H9 (cell line): ENCODE results near the gene XRN2. TPM values are rescaled to one million over a fixed set of nuclear protein-coding genes. Genes with fewer than 3 reads are reported as not detected.

Source experiments
- DNase-seq: peaks from one replicate; pipeline ENCODE4 v3.0.0-alpha.2; 2017
- H2AFZ ChIP-seq: one replicate; pipeline ENCODE4 v1.6.1; 2013; ENCODE audit warnings: mild to moderate bottlenecking, low read length, control low read depth, moderate library complexity
- H2AK5ac ChIP-seq: 2 replicates; pipeline ENCODE4 v1.6.1; 2013; ENCODE audit warnings: low read length, control low read depth, mixed read lengths; ENCODE audit not compliant: insufficient read length
- H2BK120ac ChIP-seq: one replicate; pipeline ENCODE4 v1.6.1; 2013; ENCODE audit warnings: low read depth, mild to moderate bottlenecking, low read length, control low read depth, inconsistent platforms; ENCODE audit not compliant: poor library complexity, severe bottlenecking
- H2BK12ac ChIP-seq: 2 replicates; pipeline ENCODE4 v1.6.1; 2013; ENCODE audit warnings: low read length, control low read depth, mixed read lengths, low read depth; ENCODE audit not compliant: insufficient read length
- H2BK15ac ChIP-seq: 2 replicates; pipeline ENCODE4 v1.6.1; 2013; ENCODE audit warnings: low read depth, low read length, control low read depth
- H2BK20ac ChIP-seq: one replicate; pipeline ENCODE4 v1.6.1; 2013; ENCODE audit warnings: low read depth, mild to moderate bottlenecking, low read length, control low read depth, inconsistent platforms; ENCODE audit not compliant: poor library complexity, severe bottlenecking
- H2BK5ac ChIP-seq: 2 replicates; pipeline ENCODE4 v1.6.1; 2013; ENCODE audit warnings: low read length, control low read depth, mixed read lengths; ENCODE audit not compliant: insufficient read length
- H3K14ac ChIP-seq: 2 replicates; pipeline ENCODE4 v1.6.1; 2013; ENCODE audit warnings: low read length, control low read depth; ENCODE audit not compliant: insufficient read depth
- H3K18ac ChIP-seq: 2 replicates; pipeline ENCODE4 v1.6.1; 2013; ENCODE audit warnings: low read depth, mild to moderate bottlenecking, mixed read lengths, low read length, control low read depth; ENCODE audit not compliant: insufficient read length
- H3K23ac ChIP-seq: 2 replicates; pipeline ENCODE4 v1.6.1; 2013; ENCODE audit warnings: low read length, control low read depth, mixed read lengths, low read depth; ENCODE audit not compliant: insufficient read length
- H3K23me2 ChIP-seq: 2 replicates; pipeline ENCODE4 v1.6.1; 2013; ENCODE audit warnings: low read depth, mild to moderate bottlenecking, mixed read lengths, low read length, control low read depth; ENCODE audit not compliant: insufficient read length, poor library complexity, severe bottlenecking
- H3K27ac ChIP-seq: 2 replicates; pipeline ENCODE4 v1.5.1; 2013; ENCODE audit warnings: low read length, control low read depth, mixed read lengths, low read depth; ENCODE audit not compliant: insufficient read length
- H3K27me3 ChIP-seq: 2 replicates; pipeline ENCODE4 v1.6.1; 2013; ENCODE audit warnings: low read length, control low read depth, inconsistent platforms; ENCODE audit not compliant: insufficient read depth
- H3K4ac ChIP-seq: 2 replicates; pipeline ENCODE4 v1.6.1; 2013; ENCODE audit warnings: low read depth, mild to moderate bottlenecking, control low read depth, inconsistent platforms, low read length, moderate library complexity
- H3K4me1 ChIP-seq: 2 replicates; pipeline ENCODE4 v1.6.1; 2013; ENCODE audit warnings: low read length, control low read depth, inconsistent platforms; ENCODE audit not compliant: insufficient read depth
- H3K4me2 ChIP-seq: 2 replicates; pipeline ENCODE4 v1.6.1; 2013; ENCODE audit warnings: low read length, control low read depth, mixed read lengths; ENCODE audit not compliant: insufficient read length, insufficient read depth
- H3K56ac ChIP-seq: 2 replicates; pipeline ENCODE4 v1.6.1; 2013; ENCODE audit warnings: low read depth, mild to moderate bottlenecking, mixed read lengths, low read length, control low read depth; ENCODE audit not compliant: insufficient read length
- H3K79me1 ChIP-seq: 2 replicates; pipeline ENCODE4 v1.6.1; 2013; ENCODE audit warnings: low read depth, mild to moderate bottlenecking, moderate library complexity, low read length, control low read depth, inconsistent platforms; ENCODE audit not compliant: insufficient read depth, poor library complexity, severe bottlenecking
- H3K79me2 ChIP-seq: 2 replicates; pipeline ENCODE4 v1.6.1; 2013; ENCODE audit warnings: low read length, control low read depth, inconsistent platforms; ENCODE audit not compliant: insufficient read depth
- H3K9ac ChIP-seq: 2 replicates; pipeline ENCODE4 v1.6.1; 2013; ENCODE audit warnings: low read length, control low read depth, mixed read lengths; ENCODE audit not compliant: insufficient read length; ENCODE audit errors: extremely low read depth
- H3K9me3 ChIP-seq: one replicate; pipeline ENCODE4 v1.6.1; 2013; ENCODE audit warnings: low read depth, low read length, inconsistent platforms; ENCODE audit not compliant: control insufficient read depth
- H3T11ph ChIP-seq: one replicate; pipeline ENCODE4 v1.6.1; 2013; ENCODE audit warnings: mild to moderate bottlenecking, low read length, control low read depth, inconsistent platforms
- H4K20me1 ChIP-seq: one replicate; pipeline ENCODE4 v1.6.1; 2013; ENCODE audit not compliant: control insufficient read depth, insufficient read length, insufficient read depth
- H4K5ac ChIP-seq: 2 replicates; pipeline ENCODE4 v1.6.1; 2013; ENCODE audit warnings: low read depth, mild to moderate bottlenecking, mixed read lengths, low read length, control low read depth; ENCODE audit not compliant: insufficient read length
- H4K8ac ChIP-seq: replicated peaks from 2 replicates; pipeline ENCODE4 v1.6.1; 2013; ENCODE audit warnings: low read length, control low read depth, mixed read lengths, low read depth; ENCODE audit not compliant: insufficient read length
- H4K91ac ChIP-seq: 2 replicates; pipeline ENCODE4 v1.6.1; 2013; ENCODE audit warnings: low read depth, mild to moderate bottlenecking, moderate library complexity, mixed read lengths, low read length, control low read depth; ENCODE audit not compliant: insufficient read length
- H3K27ac Mint-ChIP-seq, 3 experiments: 2 replicates in 2 of 3; 3 replicates in 1 of 3; pipeline ENCODE4 v1.8.0; 2020 to 2021; ENCODE audit warnings: mixed read lengths in 3 of 3, mild to moderate bottlenecking in 1 of 3, moderate library complexity in 1 of 3
- H3K27me3 Mint-ChIP-seq: 2 replicates; pipeline ENCODE4 v1.8.0; 2021; ENCODE audit warnings: low read depth, mild to moderate bottlenecking, moderate library complexity, mixed read lengths
- H3K36me3 Mint-ChIP-seq, 3 experiments: 2 replicates in 2 of 3; 3 replicates in 1 of 3; pipeline ENCODE4 v1.8.0; 2020 to 2021; ENCODE audit warnings: low read depth in 3 of 3, mixed read lengths in 3 of 3; ENCODE audit not compliant: insufficient read depth in 1 of 3
- H3K4me1 Mint-ChIP-seq, 2 experiments: 2 replicates each; pipeline ENCODE4 v1.8.0; 2020; ENCODE audit warnings: mixed read lengths in 2 of 2
- H3K4me3 Mint-ChIP-seq, 2 experiments: 2 replicates in 1 of 2; 3 replicates in 1 of 2; pipeline ENCODE4 v1.8.0; 2020 to 2021; ENCODE audit warnings: mild to moderate bottlenecking in 2 of 2, mixed read lengths in 2 of 2, moderate library complexity in 1 of 2
- H3K9me3 Mint-ChIP-seq, 2 experiments: 2 replicates in 1 of 2; 3 replicates in 1 of 2; pipeline ENCODE4 v1.8.0; 2020; ENCODE audit warnings: mild to moderate bottlenecking in 2 of 2, mixed read lengths in 2 of 2, moderate library complexity in 1 of 2
- CTCF ChIP-seq: fragments of 200-600 bp; sonication (generic); conservative IDR thresholded peaks from 3 replicates; pipeline ENCODE4 v1.8.0; 2021; ENCODE audit warnings: antibody characterized with exemption, mild to moderate bottlenecking
- WGBS: extraction: QIAGEN DNeasy Blood & Tissue Kit; methylation state at CpG from one replicate; pipeline ENCODE4 v1.1.7; 2013; ENCODE audit warnings: missing lambda C conversion rate, low lambda C conversion rate, mixed read lengths; ENCODE audit not compliant: insufficient read length; ENCODE audit errors: extremely low coverage; 5-methylcytosine and 5-hydroxymethylcytosine counted together
- total RNA-seq: library from RNA; stranded (reverse); gene quantifications from 2 replicates; pipeline ENCODE4 v1.2.1, GENCODE V29; 2021

Gene XRN2
- total RNA-seq, 1 experiment from 2014 or later = 96.7 TPM

- no peak for DNase-seq
- no peak overlapping the region for H2BK15ac ChIP-seq
- no peak overlapping the region for H2BK120ac ChIP-seq
- H3K14ac ChIP-seq = no peak overlapping the region
- Mint-ChIP-seq H3K4me3 (no peak overlapping the region), H3K36me3 (peaks cover 0 to 2% (median 0%) of the 10 kb centered on the region in 3 experiments; a peak in 5 of 7 replicates), H3K27ac (no peak overlapping the region), H3K9me3 (peaks cover 0 to 4% of the 10 kb centered on the region in 2 experiments; a peak in 2 of 5 replicates), H3K27me3 (peaks cover 81% of the 10 kb centered on the region), H3K4me1 (peaks cover 14 to 27% of the 10 kb centered on the region in 2 experiments)
- H4K91ac ChIP-seq = no peak overlapping the region
- no peaks in the 10 kb centered on the region for H3K23me2 ChIP-seq
- no peak overlapping the region for H2BK12ac ChIP-seq
- H2BK5ac ChIP-seq = no peak overlapping the region
- H3K79me2 ChIP-seq = no peaks in the 10 kb centered on the region
- H3K27me3 ChIP-seq = peaks cover 50% of the 10 kb centered on the region
- no peak overlapping the region for H2AFZ ChIP-seq
- H3K4ac ChIP-seq = no peak overlapping the region
- H3K79me1 ChIP-seq = no peaks in the 10 kb centered on the region
- H3K27ac ChIP-seq = no peak overlapping the region
- H4K5ac ChIP-seq = no peak overlapping the region
- WGBS = no CpG with 5 or more reads among the region's 4 CpGs
- H3T11ph ChIP-seq = no peak overlapping the region
- no peak overlapping the region for H3K56ac ChIP-seq
- H2BK20ac ChIP-seq = no peak overlapping the region
- no peak overlapping the region for H2AK5ac ChIP-seq
- no peak overlapping the region for H3K4me2 ChIP-seq
- H4K8ac ChIP-seq = no peak overlapping the region
- TF ChIP-seq CTCF = no peak
- no peaks in the 10 kb centered on the region for H4K20me1 ChIP-seq
- no peak overlapping the region for H3K18ac ChIP-seq
- no peaks in the 10 kb centered on the region for H3K9me3 ChIP-seq
- H3K23ac ChIP-seq = no peak overlapping the region
- H3K9ac ChIP-seq = no peak overlapping the region
- H3K4me1 ChIP-seq = peaks cover 2% of the 10 kb centered on the region; the same call in 1 of the 2 replicates
Measured at GRCh38 chr20:21393816-21394519, 90.8 kb downstream of the XRN2 start.
